ENCODE measurements around the gene HLA-DRB5. TPM values are rescaled to one million over a fixed set of nuclear protein-coding genes. Genes with fewer than 3 reads are reported as not detected.

The HLA-DRB5 gene
- total RNA-seq, 1 donor, result not detected

DNA sequence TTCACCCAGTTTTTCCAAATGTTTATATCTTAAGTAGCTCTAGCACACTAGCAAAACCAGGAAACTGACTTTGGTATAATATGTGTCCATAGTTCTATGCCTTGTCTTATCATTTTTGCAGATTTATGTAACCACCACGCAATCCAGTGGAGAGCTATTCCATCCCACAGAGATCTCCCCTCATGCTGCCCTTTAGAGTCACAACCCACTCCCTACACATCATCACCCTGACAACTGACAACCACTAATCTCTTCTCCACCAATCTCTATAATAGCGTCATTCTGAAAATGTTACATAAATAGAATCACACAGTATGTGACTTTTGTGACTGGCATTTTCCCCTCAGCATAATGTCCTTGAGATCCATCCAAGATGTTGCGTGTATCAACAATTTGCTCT, 29.1 kb downstream of the HLA-DRB5 start:
- no peak for TF ChIP-seq CTCF (IDR thresholded peaks at IDR 0.05; ENCODE audit: insufficient read depth, low read depth, low read length)
- H3K4me3 ChIP-seq (ENCODE audit: low read depth, low read length), result no peak overlapping the region
- no peak for DNase-seq (ENCODE audit: low read depth)

DNA sequence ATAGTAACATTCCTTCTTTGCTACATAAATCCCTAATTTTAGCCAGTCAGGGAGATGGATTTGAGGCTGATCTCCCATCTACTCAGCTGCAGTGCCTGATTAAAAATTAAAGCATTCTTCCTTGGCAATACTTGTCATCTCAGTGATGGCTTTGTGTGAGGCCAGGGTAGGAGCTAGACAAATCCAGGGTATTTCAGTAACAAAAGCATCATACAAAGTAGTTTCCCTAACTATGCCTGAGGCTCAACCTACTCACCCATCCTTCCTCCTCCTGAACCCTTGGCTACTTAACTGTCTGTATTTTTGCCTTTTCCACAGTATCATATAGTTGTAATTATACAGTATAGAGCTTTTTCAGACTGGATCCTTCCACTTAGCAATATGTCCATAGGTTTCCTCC, 37.7 kb downstream of the HLA-DRB5 start:
- no peak for DNase-seq (ENCODE audit: low read depth)
- no peak overlapping the region for H3K4me3 ChIP-seq (ENCODE audit: low read depth, low read length)
- TF ChIP-seq CTCF (IDR thresholded peaks at IDR 0.05; ENCODE audit: insufficient read depth, low read depth, low read length), result no peak

DNA sequence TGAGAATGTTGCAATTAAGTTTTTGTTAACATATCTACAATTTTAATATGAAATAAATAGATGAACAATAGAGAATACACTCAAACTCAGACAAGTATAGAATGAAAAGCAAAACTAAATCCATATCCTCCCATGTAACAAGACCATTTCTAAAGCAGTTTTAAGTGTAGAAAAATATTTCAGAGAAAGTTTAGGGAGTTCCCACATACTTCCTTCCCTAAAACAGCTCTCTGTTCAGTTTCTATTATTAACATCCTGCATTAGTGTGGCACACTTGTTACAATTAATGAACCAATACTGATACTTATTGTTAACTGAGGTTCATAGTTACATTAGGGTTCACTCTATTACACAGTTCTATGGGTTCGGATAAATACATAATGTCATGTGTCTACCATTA, 38.4 kb downstream of the HLA-DRB5 start:
- no peak for DNase-seq (ENCODE audit: low read depth)
- no peak for TF ChIP-seq CTCF (IDR thresholded peaks at IDR 0.05; ENCODE audit: insufficient read depth, low read depth, low read length)

GRCh38 chr6:32488083-32488482, 42.0 kb downstream of the HLA-DRB5 start:
- TF ChIP-seq CTCF (IDR thresholded peaks at IDR 0.05; ENCODE audit: insufficient read depth, low read depth, low read length), result no peak
- H3K4me3 ChIP-seq (ENCODE audit: low read depth, low read length), result no peak overlapping the region
- DNase-seq (ENCODE audit: low read depth), result no peak

More for the DNA sequence above, 38.4 kb downstream of the HLA-DRB5 start:
- no peak overlapping the region for H3K4me3 ChIP-seq (ENCODE audit: low read depth, low read length)

DNA sequence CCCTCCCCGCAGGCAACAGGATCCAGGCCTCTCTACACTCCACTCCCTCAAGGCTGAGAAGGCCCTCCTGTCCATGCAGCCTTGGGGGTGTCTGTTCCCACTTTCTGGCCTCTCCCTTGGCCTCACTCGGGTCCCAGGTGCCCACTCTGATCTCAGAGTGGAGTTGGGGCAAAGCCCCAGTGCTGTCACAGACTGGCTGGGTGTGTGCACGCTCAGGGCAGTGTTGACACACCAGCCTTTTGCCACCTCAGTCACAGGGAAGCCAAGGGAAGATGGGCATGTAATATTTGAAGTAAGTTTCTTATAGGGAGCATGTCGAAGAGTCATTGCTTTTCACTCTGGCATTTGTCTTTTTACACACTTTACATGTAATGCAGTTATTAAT, 45.5 kb downstream of the HLA-DRB5 start:
- TF ChIP-seq CTCF (IDR thresholded peaks at IDR 0.05; ENCODE audit: insufficient read depth, low read depth, low read length), result no peak
- no peak overlapping the region for H3K4me3 ChIP-seq (ENCODE audit: low read depth, low read length)
- no peak for DNase-seq (ENCODE audit: low read depth)

GRCh38 chr6:32483968-32484613, 46.0 kb downstream of the HLA-DRB5 start:
- TF ChIP-seq CTCF (IDR thresholded peaks at IDR 0.05; ENCODE audit: insufficient read depth, low read depth, low read length), result no peak
- H3K4me3 ChIP-seq (ENCODE audit: low read depth, low read length), result no peak overlapping the region
- no peak for DNase-seq (ENCODE audit: low read depth)
